Measurements from ENCODE around the gene SVIL.
"Not testable (repeated sequence)": the region's sequence is repeated elsewhere in the genome, so short reads cannot be mapped to it uniquely, and the experiment has no call there.

GRCh38 chr10:29439005-29439404, 195.8 kb downstream of the SVIL start:
- TF ChIP-seq, protein P1, sequence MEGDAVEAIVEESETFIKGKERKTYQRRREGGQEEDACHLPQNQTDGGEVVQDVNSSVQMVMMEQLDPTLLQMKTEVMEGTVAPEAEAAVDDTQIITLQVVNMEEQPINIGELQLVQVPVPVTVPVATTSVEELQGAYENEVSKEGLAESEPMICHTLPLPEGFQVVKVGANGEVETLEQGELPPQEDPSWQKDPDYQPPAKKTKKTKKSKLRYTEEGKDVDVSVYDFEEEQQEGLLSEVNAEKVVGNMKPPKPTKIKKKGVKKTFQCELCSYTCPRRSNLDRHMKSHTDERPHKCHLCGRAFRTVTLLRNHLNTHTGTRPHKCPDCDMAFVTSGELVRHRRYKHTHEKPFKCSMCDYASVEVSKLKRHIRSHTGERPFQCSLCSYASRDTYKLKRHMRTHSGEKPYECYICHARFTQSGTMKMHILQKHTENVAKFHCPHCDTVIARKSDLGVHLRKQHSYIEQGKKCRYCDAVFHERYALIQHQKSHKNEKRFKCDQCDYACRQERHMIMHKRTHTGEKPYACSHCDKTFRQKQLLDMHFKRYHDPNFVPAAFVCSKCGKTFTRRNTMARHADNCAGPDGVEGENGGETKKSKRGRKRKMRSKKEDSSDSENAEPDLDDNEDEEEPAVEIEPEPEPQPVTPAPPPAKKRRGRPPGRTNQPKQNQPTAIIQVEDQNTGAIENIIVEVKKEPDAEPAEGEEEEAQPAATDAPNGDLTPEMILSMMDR (IDR thresholded peaks at IDR 0.05): not testable (repeated sequence)
- TF ChIP-seq POLR2A (IDR thresholded peaks at IDR 0.05): not testable (repeated sequence)

Data from Peyer's patch (tissue), 4 donors.